ENCODE results near the gene HSPA9. TPM values are rescaled to one million over a fixed set of nuclear protein-coding genes. Genes with fewer than 3 reads are reported as not detected.

Gene HSPA9
- total and polyA plus RNA-seq, 2 of the 13 experiments (the other 11 are each of a cell fraction or from before 2014, with no cell fraction given) = 165 to 478 TPM

DNA sequence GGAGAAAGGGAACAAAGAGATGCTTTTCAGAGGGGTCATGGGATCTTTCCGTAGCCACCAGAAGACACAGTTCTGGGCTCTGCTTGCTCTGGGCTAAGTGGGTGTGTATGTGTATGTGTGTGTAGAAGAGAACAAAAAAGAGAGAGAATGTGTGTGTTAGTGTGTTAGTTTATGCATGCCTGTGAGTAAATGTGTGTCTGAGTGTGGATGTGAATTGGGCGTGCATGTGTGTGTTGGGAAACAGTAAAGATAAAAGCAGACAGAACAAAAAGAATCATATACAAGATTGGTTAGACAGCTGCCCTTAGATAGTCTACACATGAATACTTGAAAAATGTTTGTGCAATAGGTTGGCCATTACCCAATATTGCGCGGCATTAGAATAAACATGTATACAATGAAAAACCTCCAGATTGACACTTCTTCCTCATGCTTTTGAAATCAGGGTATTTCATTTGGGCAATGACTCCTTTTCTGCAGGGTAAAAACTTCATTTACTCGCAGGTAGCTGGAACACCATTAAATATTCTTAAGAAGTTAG, 36.5 kb upstream of the HSPA9 start (continued):
- TF ChIP-seq ZNF569 (CRISPR knock-in tag; IDR thresholded peaks at IDR 0.05; ENCODE audit: borderline replicate concordance) (no peak), REXO4 (CRISPR knock-in tag; IDR thresholded peaks at IDR 0.05; ENCODE audit: borderline replicate concordance) (no peak), ZNF570 (CRISPR knock-in tag; IDR thresholded peaks at IDR 0.05; ENCODE audit: borderline replicate concordance) (no peak)
- TF ChIP-seq, protein P1, sequence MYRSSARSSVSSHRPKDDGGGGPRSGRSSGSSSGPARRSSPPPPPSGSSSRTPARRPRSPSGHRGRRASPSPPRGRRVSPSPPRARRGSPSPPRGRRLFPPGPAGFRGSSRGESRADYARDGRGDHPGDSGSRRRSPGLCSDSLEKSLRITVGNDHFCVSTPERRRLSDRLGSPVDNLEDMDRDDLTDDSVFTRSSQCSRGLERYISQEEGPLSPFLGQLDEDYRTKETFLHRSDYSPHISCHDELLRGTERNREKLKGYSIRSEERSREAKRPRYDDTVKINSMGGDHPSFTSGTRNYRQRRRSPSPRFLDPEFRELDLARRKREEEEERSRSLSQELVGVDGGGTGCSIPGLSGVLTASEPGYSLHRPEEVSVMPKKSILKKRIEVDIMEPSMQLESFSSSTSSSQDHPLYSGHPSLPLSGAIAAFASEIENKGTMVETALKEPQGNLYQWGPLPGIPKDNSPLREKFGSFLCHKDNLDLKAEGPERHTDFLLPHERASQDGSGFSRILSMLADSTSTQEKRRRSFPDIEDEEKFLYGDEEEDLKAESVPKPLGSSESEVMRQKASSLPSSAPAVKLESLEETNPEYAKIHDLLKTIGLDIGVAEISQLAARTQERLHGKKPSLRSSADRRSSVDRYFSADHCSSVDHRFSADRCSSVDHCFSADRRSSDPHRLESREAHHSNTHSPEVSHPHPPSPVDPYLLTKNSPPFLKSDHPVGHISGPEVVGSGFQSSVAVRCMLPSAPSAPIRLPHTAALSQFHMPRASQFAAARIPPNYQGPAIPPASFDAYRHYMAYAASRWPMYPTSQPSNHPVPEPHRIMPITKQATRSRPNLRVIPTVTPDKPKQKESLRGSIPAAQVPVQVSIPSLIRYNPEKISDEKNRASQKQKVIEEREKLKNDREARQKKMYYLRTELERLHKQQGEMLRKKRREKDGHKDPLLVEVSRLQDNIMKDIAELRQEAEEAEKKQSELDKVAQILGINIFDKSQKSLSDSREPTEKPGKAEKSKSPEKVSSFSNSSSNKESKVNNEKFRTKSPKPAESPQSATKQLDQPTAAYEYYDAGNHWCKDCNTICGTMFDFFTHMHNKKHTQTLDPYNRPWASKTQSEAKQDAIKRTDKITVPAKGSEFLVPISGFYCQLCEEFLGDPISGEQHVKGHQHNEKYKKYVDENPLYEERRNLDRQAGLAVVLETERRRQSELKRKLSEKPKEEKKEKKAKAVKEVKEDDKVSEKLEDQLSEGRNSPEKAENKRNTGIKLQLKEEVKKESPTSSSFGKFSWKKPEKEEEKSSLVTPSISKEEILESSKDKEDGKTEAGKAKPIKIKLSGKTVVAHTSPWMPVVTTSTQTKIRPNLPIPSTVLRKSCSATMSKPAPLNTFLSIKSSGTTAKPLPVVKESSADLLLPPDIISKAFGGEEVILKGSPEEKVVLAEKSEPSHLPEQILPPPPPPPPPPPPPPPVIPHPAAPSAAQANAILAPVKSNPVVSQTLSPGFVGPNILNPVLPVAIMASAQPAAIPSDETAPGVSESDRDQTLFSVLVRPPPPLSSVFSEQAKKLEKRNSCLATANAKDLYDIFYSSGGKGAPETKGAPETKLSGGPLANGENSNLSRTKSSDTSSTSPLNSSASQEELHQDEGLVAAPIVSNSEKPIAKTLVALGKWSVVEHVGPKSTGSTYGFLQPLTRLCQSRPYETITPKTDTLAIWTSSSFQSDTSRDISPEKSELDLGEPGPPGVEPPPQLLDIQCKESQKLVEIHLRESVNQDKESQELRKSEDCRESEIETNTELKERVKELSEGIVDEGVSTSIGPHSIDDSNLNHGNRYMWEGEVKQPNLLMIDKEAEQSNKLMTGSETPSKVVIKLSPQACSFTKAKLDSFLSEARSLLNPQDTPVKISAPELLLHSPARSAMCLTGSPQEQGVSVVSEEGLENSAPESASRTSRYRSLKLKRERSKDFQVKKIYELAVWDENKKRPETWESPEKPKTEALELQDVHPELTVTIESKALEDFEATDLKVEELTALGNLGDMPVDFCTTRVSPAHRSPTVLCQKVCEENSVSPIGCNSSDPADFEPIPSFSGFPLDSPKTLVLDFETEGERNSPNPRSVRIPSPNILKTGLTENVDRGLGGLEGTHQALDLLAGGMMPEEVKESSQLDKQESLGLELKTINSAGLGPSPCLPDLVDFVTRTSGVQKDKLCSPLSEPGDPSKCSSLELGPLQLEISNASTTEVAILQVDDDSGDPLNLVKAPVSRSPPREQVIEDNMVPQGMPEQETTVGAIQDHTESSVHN (CRISPR knock-in tag; IDR thresholded peaks at IDR 0.05) = no peak
